ENCODE results near the gene FBXO28.
A peak's percentile ranks its signal among the peaks of the same experiment; 100 is the strongest.

The FBXO28 gene

GRCh38 chr1:224160171-224160682 is 46.3 kb downstream of the FBXO28 start:
- peak; percentile 94 for DNase-seq

- no peak for DNase-seq
These were observed 48.9 kb downstream of the FBXO28 start for GRCh38 chr1:224162768-224163167.

DNA sequence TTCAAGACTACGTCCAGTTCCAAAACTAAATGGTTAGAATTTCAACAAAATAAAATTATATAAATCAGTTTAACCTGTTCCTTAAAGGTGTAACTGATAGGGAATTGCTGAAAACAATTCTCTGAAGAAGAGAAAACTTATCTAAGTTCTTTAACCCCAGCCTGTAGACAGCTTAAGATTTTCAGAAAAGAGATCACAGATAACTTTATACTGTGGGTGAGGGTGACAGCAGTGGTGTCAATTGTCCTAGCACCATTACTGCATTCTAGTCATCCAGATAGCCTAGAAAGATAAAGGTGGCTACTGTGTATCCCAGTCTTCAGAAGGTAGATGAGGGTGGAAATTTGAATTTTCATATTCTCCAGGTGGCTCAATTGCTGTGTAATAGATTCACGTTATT is 49.4 kb downstream of the FBXO28 start:
- no peak for DNase-seq

DNA sequence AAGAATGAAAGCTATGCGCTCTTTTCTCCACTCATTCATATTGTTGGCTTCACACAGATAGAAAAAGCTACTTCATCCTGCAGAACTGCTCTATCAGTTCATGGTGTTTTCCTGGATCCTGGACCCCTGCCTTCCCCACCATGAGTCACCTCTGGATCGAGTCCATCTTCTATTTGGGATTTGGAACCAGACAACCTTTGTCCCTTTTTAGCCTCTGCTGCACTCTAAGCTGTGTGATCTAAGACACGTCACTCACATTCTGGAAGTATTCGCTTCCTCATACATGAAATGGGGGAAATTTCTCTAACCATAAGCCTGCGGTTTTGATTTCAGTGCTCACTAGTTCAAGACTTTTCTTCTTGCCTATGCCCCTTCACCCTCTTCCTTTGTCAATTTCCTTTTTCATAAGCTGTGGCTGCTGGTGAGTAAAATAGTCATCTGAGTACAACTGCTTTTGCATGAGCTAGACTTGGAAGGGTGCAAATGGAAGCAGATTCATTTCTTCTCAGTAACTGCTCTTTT is 55.0 kb downstream of the FBXO28 start:
- DNase-seq: peak; percentile 67

DNA sequence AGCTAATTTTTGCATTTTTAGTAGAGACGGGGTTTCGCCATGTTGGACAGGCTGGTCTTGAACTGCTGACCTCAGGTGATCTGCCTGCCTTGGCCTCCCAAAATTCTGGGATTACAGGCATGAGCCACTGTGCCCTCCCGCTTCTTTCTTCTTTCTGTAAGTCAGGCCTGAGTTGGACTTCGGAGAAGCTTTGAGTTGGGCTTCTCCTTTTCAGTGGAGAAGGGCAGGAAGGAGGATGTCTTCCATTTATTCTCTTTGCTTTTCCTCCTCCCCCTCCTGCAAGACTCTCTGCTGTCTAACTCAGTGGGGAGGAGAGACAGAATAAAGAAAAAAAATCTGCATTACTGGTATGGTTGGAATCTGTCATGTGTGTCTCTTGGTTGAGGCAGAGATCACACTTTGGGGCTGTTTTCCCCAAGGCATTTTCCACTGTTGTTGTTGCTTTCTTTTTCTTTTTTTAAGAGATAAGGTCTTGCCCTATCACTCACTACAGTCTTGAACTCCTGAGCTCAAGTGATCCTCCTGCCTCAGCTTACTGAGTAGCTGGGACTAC is 55.9 kb downstream of the FBXO28 start:
- DNase-seq: no peak

DNA sequence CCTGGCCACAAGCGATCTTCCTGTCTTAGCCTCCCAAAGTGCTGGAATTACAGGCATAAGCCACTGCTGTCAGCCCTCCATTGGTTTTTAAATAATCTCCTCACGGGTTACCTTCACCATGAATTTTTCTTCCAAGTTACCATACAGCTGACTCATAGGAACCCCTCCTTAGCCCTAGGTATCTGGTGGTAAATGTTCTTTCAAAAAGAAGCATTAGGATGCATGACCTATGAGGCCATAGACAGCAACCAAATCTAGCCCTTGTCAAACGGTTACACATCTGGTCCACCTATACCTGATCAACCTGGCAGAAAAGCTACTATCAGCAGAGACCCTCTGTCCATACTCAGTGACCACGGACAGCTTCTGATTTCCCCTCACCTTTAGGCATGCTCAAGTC is 56.4 kb downstream of the FBXO28 start:
- DNase-seq: no peak

DNA sequence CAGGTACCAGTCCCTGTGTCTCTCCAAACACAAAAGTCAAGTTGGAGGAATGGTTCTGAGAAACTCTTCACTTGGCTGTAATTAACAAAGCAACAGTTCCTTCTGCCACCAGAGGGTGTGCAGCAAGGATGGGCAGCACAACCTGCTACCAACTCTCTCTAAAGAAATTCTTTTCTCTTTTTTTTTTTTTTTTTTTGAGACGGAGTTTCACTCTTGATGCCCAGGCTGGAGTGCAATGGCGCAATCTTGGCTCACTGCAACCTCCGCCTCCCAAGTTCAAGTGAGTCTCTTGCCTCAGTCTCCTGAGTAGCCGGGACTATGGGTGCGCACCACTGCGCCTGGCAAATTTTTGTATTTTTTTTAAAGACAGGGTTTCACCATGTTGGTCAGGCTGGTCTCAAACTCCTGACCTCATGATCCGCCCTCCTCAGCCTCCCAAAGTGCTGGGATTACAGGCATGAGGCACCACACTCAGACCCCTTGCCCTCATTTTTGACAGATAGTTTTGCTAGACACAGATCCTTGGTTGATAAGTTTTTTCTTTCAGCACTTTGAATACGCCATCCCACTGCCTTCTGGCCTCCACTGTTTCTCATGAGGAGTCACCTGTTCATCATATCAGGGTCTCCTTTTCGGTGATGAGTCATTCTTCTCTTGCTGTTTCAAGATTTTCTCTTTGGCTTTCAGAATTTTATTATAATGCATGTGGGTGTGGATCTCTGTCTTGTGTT is 57.0 kb downstream of the FBXO28 start:
- peak; percentile 70 for DNase-seq

GRCh38 chr1:224172229-224172628 is 58.3 kb downstream of the FBXO28 start:
- DNase-seq: no peak

DNA sequence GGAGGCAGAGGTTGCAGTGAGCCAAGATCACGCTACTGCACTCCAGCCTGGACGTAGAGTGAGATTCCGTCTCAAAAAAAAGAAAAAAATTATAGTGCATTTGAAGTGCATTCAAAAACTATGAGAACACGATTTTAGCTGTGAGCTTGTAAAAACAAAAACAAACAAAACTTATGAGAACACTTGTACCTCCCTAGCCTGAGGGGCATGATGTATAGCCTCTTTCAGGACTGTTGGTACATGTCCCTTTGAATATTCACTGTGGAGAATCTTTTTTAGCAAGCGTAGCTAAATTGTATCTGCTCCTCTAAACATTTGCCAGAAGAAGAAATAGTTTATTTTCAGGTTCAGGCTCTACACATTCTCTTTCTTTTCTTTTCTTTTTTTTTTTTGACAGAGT is 59.6 kb downstream of the FBXO28 start:
- DNase-seq: no peak

GRCh38 chr1:224175617-224176016 is 61.7 kb downstream of the FBXO28 start:
- no peak for DNase-seq

GRCh38 chr1:224177356-224177999 is 63.6 kb downstream of the FBXO28 start:
- DNase-seq: no peak

DNA sequence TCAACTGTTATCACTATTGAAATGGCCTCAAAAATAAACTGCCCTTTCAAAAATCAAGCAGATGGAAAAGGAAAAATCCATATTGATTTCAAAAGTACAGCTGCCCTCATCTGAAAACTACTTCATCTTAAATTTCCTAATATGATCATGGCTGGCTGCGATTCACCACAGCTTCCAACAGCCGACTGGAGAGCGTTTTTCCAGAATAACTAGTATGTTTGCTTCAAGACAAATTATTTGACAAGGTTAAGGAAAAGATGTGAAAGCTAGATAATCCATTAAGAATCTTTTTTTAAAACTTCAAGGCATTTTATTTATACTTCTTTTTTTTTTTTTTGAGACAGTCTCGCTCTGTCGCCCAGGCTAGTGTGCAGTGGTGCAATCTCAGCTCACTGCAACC is 65.0 kb downstream of the FBXO28 start:
- DNase-seq: no peak

DNA sequence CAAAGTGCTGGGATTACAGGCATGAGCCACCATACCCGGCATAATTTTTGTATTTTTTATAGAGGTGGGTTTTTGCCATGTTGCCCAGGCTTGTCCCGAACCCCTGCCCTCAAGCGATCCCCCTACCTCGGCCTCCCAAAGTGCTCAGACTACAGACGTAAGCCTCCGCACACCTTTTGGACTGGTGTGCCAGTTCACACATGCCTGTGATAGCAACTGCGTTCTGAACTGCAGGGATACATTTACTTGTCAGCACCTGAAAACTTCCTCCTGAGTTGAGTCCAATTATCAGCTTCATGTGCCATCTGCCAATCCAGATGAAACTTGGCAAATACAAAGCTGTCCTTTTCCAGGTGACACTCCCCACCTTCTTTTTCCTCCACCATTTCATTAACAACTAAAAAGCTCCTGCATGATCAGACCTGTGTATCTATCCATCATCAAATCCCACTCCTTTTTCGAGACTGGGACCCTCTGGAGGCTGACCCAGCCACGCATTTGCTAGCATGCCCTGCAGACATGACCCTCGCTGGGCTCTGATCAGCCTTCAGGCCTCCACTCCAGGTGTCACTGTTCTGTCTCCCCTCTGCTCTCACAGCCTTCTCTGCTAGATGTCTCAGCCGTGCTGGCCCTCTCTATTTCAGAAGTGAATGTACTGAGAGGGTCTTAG is 67.0 kb downstream of the FBXO28 start:
- DNase-seq: no peak

GRCh38 chr1:224181453-224181810 is 67.5 kb downstream of the FBXO28 start:
- DNase-seq: no peak

DNA sequence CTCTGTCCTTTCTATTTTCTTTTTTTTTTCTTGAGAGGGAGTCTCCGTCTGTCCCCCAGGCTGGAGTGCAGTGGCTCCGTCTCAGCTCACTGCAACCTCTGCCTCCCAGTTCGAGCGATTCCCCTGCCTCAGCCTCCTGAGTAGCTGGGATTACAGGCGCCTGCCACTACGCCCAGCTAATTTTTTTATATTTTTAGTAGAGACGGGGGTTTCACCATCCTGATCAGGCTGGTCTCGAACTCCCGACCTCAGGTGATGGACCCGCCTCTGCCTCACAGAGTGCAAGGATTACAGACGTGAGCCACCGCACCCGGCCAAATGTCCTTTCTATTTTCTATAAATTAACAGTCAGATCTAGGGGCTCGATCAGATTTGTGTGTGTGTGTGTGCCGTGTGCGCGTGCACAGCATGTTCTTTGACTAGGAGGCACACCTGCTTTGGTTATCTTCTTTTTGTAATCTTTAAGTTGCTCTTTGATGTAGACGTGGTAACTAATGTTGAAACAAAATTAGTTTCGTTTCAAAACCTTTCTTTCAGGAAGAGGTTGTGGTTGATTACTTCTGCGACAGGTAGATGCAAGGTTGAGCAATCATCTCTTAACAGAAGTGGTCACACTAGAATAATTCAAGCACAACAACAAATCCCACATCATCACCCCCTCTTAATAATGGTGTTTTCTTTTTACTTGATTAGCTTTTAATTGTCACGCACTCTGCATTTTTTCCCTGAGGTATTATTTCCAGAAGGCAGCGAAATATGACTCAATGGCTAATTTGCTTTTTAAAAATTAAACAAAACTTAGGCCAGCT is 68.3 kb downstream of the FBXO28 start:
- peak; percentile 52 for DNase-seq

DNA sequence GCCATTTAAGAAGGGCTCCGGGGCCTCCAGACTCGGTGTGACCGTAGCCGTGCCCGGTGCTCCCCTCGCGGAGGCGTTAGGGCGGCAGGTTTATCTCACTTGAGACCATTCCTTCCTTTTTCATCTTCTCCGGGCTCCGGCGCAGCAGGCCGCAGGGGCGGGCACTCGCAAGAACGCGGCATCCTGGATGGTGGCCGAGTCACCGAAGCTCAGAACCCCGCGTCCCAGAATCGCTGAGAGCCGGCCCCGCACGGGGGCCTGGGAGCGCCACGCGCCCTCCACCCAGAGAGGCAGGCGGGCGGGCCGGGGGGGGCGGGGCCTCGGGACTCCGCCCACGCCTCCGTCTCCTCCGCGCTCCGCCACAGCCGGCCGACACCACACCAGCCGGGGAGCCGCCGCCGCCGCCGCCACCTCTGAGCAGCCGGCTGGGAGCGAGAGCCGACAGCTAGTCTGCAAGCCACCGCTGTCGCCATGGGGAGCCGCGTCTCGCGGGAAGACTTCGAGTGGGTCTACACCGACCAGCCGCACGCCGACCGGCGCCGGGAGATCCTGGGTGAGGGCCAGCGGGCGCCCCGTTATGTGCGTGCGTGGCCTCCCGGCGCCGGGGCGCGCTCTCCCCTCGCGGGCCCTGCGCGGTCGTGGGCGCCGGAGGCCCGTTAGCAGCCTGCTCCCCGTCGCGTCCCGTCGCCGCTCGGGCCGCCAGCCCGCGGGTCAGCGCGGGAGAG is 69.1 kb downstream of the FBXO28 start, which contains the start of gene DEGS1:
DEGS1 (plus strand) TSS at position 375 of the 725 bp plus-strand sequence; CDS start at position 472, 97 bp downstream.
- peak; percentile 89 for DNase-seq

GRCh38 chr1:224183591-224184312 is 69.8 kb downstream of the FBXO28 start:
- peak; percentile 76 for DNase-seq

- no peak for DNase-seq
These were observed 71.3 kb downstream of the FBXO28 start for GRCh38 chr1:224185208-224185607.

DNA sequence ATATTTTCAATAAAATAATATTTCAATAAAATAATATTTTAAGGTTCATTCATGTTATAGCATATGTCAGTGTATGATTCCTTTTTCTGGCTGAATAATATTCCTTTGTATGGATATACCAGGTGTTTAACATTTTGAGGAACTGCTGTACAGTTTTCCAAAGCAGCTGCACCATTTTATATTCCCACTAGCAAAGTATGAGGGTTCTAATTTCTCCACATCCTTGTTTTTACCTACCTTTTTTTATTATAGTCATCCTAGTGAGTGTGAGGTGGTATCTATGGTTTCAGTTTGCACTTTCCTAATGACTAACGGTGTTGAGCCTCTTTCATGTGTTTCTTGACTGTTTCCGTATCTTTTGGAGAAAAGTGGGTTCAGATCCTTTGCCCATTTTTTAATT is 74.4 kb downstream of the FBXO28 start:
- no peak for DNase-seq

- no peak for DNase-seq
These were observed 75.7 kb downstream of the FBXO28 start for GRCh38 chr1:224189561-224189960.
